Mucosa of rectum (tissue), 2 donors: ENCODE results near the gene LNX1.

ENCODE experiments used
- H3K27ac ChIP-seq, 2 donors: one replicate each; pipeline ENCODE4 v1.7.0; 2013; ENCODE audit warnings: inconsistent platforms in 2 of 2, low read depth in 2 of 2, low read length in 2 of 2
- H3K27me3 ChIP-seq, 2 donors: one replicate each; pipeline ENCODE4 v1.7.0; 2013; ENCODE audit warnings: low read length in 2 of 2; ENCODE audit not compliant: control insufficient read depth in 2 of 2, insufficient read depth in 2 of 2
- H3K36me3 ChIP-seq, 2 donors: one replicate each; pipeline ENCODE4 v1.7.0; 2013; ENCODE audit warnings: low read length in 2 of 2; ENCODE audit not compliant: control insufficient read depth in 2 of 2, insufficient read depth in 2 of 2
- H3K4me1 ChIP-seq, 2 donors: one replicate each; pipeline ENCODE4 v1.7.0; 2013; ENCODE audit warnings: low read length in 2 of 2, mild to moderate bottlenecking in 1 of 2; ENCODE audit not compliant: control insufficient read depth in 2 of 2, insufficient read depth in 2 of 2
- H3K4me3 ChIP-seq, 2 donors: one replicate each; pipeline ENCODE4 v1.7.0; 2013; ENCODE audit warnings: low read length in 2 of 2
- H3K9ac ChIP-seq, 2 donors: one replicate each; pipeline ENCODE4 v1.7.0; 2013; ENCODE audit warnings: low read length in 2 of 2, low read depth in 1 of 2, mild to moderate bottlenecking in 1 of 2
- H3K9me3 ChIP-seq, 2 donors: one replicate each; pipeline ENCODE4 v1.7.0; 2013; ENCODE audit warnings: low read length in 2 of 2; ENCODE audit not compliant: control insufficient read depth in 2 of 2
- donor health status: healthy.
- donor health status: Normal muscosa, but diverticular disease.

The LNX1 gene

DNA sequence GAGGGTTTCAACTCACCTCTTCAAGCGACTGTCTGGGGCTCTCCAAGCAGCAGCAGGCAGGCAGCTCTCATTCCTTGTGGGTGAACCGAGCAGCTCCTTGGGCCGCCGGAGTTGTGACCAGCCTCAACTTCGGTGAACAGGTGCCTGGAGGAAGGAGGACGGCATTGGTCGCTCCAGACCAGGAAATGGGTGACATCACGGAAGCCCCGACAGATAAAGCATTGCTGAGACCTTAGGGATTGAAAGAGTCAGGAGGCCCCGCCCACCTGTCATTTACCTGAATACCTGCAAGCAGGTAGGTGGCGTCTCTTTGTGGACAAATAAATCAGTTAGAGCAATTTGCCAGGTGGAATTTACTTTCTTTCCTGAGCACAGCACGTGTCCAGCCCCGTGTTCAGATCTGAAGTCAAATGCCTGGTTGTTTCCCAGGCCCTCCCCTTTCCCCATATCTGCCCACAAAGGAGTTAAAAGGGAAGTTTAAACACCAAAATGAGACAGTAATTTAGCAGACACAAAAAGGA is at the start of gene LNX1:
Gene LNX1, minus strand, starts transcription at position 115 of the 521 bp plus-strand sequence. CDS start 17,484 bp downstream, outside the sequence.
- H3K4me1 ChIP-seq: peaks cover 12 to 46% of the 10 kb centered on the region in 2 donors
- H3K9ac ChIP-seq: peak within 1 kb of the TSS; percentile 57 to 72
- no peaks in the 10 kb centered on the region for H3K36me3 ChIP-seq
- no peaks in the 10 kb centered on the region for H3K9me3 ChIP-seq
- H3K27ac ChIP-seq: peak within 1 kb of the TSS; percentile 83 to 84
- H3K4me3 ChIP-seq: peak within 1 kb of the TSS; percentile 58 to 84
- H3K27me3 ChIP-seq: no peaks in the 10 kb centered on the region

DNA sequence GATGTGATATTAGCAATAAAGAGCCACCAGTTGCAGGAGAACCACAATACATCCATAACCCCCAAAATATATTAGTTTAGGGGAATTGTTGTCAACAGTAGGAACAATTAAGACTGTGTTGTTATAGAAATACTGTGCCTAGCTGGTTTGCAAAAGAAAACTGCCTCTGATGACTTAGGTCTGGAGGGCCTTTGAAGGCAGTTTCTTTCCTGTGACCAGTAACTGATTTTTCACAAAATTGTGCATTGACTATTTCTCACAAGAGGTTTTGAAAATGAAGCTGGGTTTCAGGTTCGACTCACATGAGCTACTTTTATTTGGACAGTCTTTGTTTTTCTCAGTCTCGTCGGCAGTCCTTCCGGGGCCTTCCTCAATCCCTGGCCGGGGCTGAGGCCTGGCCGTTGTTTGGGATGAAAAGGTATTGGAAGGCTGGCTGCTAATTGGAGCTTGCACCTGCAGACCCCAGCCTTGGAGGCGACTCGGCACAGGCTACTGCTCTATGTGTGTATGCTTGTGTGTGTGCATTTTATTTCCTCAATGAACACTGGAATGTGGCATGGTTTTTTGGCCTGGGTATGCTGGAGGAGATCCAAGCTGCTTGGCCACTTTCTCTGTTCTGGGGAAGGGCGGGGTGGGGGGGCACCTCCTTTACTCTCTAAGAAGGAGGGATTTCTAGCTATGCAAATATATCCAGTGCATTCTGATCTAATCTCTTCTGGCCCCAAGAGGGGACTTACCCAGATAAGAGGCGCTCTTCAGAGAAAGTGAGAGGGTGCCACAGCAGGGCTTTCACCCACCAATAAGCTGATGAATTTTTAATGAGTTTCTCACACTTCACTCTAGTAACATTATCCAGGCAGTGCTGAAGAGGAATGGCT is 49.5 kb upstream of the LNX1 start:
- Histone ChIP-seq H3K9me3 (no peaks in the 10 kb centered on the region), H3K4me1 (peaks cover 10 to 12% of the 10 kb centered on the region in 2 donors), H3K36me3 (no peaks in the 10 kb centered on the region), H3K4me3 (no peak overlapping the region), H3K9ac (no peak overlapping the region), H3K27me3 (no peaks in the 10 kb centered on the region), H3K27ac (no peak overlapping the region)

DNA sequence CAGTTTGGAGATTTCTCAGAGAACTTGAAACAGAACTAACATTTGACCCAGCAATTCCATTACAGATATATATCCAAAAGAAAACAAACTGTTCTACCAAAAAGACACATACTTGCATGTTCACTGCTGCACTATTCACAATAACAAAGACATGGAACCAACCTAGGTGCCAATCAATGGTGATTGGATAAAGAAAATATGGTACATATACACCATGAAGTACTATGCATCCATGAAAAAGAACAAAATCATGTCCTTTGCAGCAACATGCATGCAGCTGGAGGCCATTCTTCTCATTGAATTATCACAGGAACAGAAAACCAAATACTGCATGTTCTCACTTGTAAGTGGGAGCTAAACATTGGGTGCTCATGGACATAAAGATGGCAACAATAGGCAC is 47.6 kb upstream of the LNX1 start:
- H3K4me1 ChIP-seq: peaks cover 0 to under 1% of the 10 kb centered on the region in 2 donors
- no peaks in the 10 kb centered on the region for H3K9me3 ChIP-seq
- H3K4me3 ChIP-seq: no peak overlapping the region
- no peak overlapping the region for H3K9ac ChIP-seq
- no peaks in the 10 kb centered on the region for H3K36me3 ChIP-seq
- no peak overlapping the region for H3K27ac ChIP-seq
- no peaks in the 10 kb centered on the region for H3K27me3 ChIP-seq

DNA sequence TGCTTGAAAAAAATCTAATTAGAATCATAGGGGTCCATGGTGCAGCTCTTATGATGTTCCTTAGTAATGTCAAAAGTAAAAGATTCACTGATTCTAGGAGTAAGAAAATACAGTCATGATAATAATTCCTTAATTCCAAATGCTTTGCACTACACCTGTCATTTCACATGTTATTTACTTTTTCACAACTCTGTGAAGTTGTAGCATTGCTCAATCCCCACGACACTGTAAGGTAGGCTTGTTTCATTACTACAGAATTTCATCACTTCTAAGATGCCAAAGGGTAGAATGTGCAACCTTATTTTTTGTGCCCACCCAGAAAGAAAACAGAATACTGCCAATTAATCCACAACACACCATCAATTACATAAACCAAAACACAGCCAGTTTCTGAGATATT is 46.1 kb upstream of the LNX1 start:
- Histone ChIP-seq H3K36me3 (no peaks in the 10 kb centered on the region), H3K27me3 (no peaks in the 10 kb centered on the region), H3K9ac (no peak overlapping the region), H3K4me1 (no peaks in the 10 kb centered on the region), H3K27ac (no peak overlapping the region), H3K4me3 (no peak overlapping the region), H3K9me3 (no peaks in the 10 kb centered on the region)

DNA sequence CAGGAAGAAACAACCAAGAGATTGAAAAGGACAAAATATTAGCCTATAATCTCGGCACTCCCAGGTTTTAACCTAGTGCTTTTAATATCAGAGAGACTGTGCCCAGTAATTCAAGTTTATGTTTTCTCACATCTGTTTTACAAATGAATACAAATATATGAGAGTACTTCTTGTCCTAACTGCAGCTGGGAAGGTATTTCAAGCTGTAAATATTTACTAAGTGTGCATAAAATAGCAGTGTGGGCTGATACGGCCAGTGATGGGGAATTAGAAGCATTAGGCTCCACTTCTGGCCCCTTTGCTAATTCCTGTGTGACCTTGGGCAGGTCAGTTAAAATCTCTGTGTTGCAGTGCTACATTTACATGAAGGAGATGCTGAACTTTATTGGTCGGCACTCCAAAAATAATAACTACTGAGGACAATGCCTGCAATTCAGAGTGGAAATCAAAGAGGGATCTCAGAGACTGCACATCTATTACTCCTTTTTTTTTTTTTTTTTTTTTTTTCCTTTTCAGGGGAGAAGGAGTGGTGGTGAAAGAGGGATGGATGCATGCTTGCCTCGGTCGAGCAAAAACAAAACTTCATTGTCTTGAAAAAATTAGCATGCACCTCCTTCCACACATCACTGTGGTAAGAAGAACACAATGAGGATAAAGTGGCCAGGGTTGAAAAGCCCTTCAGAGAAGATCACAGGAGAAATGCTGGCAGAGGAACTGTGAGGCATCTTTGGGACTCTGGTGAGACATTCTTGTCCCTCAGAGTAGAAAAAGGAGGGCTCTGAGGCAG is 44.6 kb upstream of the LNX1 start:
- no peak overlapping the region for H3K27ac ChIP-seq

DNA sequence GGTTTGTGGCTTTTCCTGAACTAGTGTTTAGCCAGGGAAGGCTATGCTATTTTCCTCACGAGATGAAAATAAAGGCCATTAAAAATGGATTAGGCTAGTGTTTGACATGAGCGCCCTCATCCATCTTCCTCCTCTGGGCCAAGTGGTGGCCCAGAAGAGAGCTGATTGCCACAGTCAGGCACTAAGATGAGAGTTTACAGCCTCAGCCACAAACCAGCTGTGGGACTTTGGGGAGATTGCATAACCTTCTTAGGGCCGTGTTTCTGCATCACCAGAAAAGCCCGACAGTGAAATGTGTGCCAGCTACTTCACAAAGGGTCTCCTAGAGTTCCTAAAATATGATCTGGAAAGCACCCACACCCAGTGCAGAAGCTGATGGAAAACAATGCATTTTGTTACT is 42.3 kb upstream of the LNX1 start:
- Histone ChIP-seq H3K4me1 (no peaks in the 10 kb centered on the region), H3K27ac (no peak overlapping the region), H3K4me3 (no peak overlapping the region), H3K27me3 (no peaks in the 10 kb centered on the region), H3K9me3 (no peaks in the 10 kb centered on the region), H3K9ac (no peak overlapping the region), H3K36me3 (no peaks in the 10 kb centered on the region)

More for the DNA sequence above, 44.6 kb upstream of the LNX1 start:
- Histone ChIP-seq H3K4me3 (no peak overlapping the region), H3K36me3 (no peaks in the 10 kb centered on the region), H3K9ac (no peak overlapping the region), H3K9me3 (no peaks in the 10 kb centered on the region), H3K4me1 (no peaks in the 10 kb centered on the region), H3K27me3 (no peaks in the 10 kb centered on the region)

DNA sequence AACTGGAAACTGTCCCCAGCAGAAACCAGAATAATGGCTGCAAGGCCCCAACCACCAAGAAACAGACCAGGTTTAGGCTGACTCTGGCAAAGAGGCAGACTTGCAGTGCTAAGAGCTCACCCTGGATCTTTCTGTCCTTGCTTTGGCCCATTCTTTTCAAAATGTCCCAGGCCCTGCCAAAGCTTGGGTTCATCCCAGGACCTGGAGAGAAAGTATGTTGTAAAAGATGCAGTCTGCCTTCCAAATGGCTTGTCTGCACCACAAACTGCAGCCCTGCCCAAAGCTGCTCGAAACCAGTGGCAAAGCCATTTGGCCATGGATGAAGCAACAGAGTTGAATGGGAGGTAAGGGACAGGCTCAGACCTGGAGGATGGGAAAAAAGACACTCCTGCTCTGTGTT is 38.0 kb upstream of the LNX1 start:
- Histone ChIP-seq H3K27ac (no peak overlapping the region), H3K36me3 (no peaks in the 10 kb centered on the region), H3K27me3 (no peaks in the 10 kb centered on the region), H3K4me3 (no peak overlapping the region), H3K4me1 (no peaks in the 10 kb centered on the region), H3K9me3 (no peaks in the 10 kb centered on the region), H3K9ac (no peak overlapping the region)

DNA sequence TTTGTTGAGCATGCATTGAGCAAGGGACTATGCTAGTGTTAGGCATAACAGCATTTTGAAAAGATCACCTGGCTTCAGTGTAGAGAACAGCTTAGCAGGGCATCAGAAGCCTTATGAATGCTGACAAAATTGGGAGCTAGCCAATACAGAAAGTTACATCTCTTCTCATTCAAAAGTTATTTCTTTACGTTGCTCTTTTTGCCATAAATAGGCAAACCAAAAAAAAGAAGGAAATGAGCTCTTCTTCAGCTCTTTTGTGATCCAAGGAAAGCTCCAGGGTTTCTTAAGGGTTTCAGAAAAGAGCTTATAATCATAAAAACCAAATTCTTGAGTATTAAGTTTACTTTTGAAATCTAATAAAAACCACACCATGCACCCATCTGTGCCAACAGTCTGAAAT is 35.2 kb upstream of the LNX1 start:
- no peak overlapping the region for H3K9ac ChIP-seq
- H3K4me1 ChIP-seq: no peaks in the 10 kb centered on the region
- no peaks in the 10 kb centered on the region for H3K9me3 ChIP-seq
- no peak overlapping the region for H3K4me3 ChIP-seq
- H3K36me3 ChIP-seq: no peaks in the 10 kb centered on the region
- H3K27ac ChIP-seq: no peak overlapping the region
- H3K27me3 ChIP-seq: no peaks in the 10 kb centered on the region

DNA sequence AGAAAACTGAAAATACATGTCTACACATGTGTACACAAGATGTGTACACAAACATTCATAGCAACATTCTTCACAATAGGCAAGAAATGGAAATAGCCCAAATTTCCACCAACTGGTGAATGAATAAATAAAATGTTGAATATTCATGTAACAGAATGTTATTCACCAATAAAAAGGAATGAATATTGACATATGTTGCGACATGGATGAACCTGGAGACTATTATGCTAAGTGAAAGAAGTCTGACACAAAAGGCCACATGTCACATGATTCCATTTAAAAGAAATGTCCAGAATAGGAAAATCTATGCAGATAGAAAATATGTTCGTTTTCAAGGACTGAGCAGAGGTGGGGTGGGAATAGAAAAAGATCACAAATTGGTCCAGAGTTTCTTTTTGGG is 34.6 kb upstream of the LNX1 start:
- no peaks in the 10 kb centered on the region for H3K27me3 ChIP-seq
- H3K9me3 ChIP-seq: no peaks in the 10 kb centered on the region
- H3K9ac ChIP-seq: no peak overlapping the region
- no peak overlapping the region for H3K4me3 ChIP-seq
- H3K27ac ChIP-seq: no peak overlapping the region
- no peaks in the 10 kb centered on the region for H3K4me1 ChIP-seq
- H3K36me3 ChIP-seq: no peaks in the 10 kb centered on the region

DNA sequence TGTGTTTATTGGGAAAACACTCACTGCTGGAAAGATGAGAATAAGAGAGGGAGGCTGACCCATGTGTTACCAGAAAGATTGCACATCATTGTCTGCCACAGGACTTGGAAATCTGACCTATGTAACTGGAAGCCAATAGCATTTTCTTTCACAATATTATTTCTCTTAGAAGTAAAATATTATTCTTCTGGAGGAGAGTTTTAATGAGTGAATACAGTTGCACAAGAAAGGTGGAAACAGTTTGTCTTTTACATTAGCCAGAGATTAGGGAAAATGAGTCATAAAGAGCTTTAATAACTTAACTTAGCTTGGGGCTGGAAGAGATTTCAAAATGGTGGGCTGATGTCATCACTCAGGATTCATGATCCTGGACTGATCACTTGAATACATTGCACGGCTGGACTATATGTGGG is 31.5 kb upstream of the LNX1 start:
- Histone ChIP-seq H3K9me3 (no peaks in the 10 kb centered on the region), H3K4me3 (no peak overlapping the region), H3K4me1 (no peaks in the 10 kb centered on the region), H3K36me3 (no peaks in the 10 kb centered on the region), H3K27me3 (no peaks in the 10 kb centered on the region), H3K9ac (no peak overlapping the region), H3K27ac (no peak overlapping the region)
